ENCODE measurements around the gene SHROOM2.

The SHROOM2 gene

DNA sequence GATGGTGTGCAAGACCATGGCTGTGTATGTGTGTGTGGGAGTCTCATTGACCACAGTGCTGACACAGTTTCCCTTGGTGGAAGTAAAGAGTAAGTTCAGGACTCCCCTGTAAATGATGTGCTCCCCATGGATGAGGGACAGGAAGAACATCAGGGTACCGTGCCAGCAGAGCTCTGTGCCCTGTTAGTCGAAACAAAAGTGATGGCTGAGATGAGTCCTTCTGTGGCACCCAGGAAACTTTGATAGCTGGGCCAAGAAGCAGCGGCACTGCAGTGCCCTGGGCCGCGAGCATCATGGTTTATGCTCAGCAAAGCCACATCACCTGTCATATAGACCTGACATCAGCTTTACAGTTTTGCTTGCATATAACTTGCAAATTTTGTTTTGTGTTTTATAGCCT, 119.5 kb downstream of the SHROOM2 start:
- no peak overlapping the region for H3K9ac ChIP-seq (ENCODE audit: low read length)
- no peaks in the 10 kb centered on the region for H3K4me1 ChIP-seq (ENCODE audit: control insufficient read depth, insufficient read depth, low read length)
- no peak overlapping the region for H3K4me3 ChIP-seq (ENCODE audit: low read length)
- H3K9me3 ChIP-seq (ENCODE audit: control insufficient read depth, low read length), result no peaks in the 10 kb centered on the region
- peaks cover 11% of the 10 kb centered on the region for H3K27me3 ChIP-seq (replicated peaks; ENCODE audit: control insufficient read depth, insufficient read depth, low read length)
- no peaks in the 10 kb centered on the region for H3K36me3 ChIP-seq (ENCODE audit: control insufficient read depth, insufficient read depth, low read length, severe bottlenecking)
- DNase-seq (ENCODE audit: low read depth), result no peak

DNA sequence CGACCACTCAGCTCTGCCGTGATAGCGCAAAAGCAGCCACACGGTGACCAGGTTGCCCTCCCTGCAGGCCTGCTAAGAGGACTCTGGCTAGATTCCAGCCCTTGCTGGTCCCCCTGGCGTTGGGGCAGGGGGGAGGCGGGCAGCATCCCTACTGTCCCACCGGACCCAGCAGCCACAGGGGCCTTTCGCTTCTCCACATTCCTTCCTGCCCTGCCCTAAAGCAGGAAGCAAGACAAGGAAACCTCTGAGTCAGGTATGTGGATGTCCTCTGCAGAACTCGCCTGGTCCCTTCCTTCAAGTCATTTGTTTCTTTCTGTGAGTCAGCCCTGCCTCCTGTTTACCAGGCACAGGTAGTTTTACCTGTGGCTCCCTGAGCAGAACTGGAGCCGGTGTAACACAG, 120.7 kb downstream of the SHROOM2 start:
- Histone ChIP-seq H3K9me3 (ENCODE audit: control insufficient read depth, low read length) (no peaks in the 10 kb centered on the region), H3K4me3 (ENCODE audit: low read length) (no peak overlapping the region), H3K9ac (ENCODE audit: low read length) (no peak overlapping the region), H3K4me1 (ENCODE audit: control insufficient read depth, insufficient read depth, low read length) (no peaks in the 10 kb centered on the region), H3K36me3 (ENCODE audit: control insufficient read depth, insufficient read depth, low read length, severe bottlenecking) (no peaks in the 10 kb centered on the region), H3K27me3 (replicated peaks; ENCODE audit: control insufficient read depth, insufficient read depth, low read length) (peaks cover 6% of the 10 kb centered on the region)
- DNase-seq (ENCODE audit: low read depth), result no peak

DNA sequence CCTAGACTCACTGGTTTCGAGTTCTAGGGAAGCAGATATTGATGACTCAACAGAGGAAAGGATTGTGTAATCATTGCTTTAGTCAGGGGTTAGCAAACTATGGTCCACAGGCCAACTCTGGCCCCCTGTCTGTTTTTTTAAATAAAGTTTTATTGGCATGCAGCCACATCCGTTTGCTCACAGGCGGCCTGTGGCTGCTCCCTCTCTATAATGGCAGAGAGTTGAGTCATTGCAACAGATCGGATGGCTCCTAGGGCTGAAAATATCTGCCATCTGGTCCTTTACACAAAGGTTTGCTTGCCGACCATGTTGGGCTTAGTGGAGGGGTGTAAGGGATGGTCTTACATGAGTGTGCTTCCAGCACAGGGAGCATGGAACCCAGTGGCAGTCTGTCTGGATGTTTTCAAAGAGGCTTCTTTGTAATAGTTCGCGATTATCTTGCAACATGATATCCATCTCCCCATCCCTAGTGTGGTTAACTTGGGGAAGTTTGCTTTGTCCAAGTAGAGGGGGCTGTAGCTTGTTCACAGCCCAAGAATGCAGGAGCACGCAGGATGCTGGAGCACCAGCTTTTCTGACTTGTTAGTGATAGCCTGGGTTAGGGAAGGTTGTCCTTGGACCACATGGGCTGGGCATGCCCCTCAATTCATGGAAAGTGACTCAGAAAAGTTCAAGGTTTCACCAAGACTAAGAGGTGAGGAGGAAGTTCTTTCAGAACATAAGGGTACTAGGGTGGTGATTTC, 121.6 kb downstream of the SHROOM2 start:
- Histone ChIP-seq H3K4me1 (ENCODE audit: control insufficient read depth, insufficient read depth, low read length) (no peaks in the 10 kb centered on the region), H3K9me3 (ENCODE audit: control insufficient read depth, low read length) (no peaks in the 10 kb centered on the region), H3K4me3 (ENCODE audit: low read length) (no peak overlapping the region), H3K36me3 (ENCODE audit: control insufficient read depth, insufficient read depth, low read length, severe bottlenecking) (no peaks in the 10 kb centered on the region), H3K9ac (ENCODE audit: low read length) (no peak overlapping the region), H3K27me3 (replicated peaks; ENCODE audit: control insufficient read depth, insufficient read depth, low read length) (peaks cover 6% of the 10 kb centered on the region)
- DNase-seq (ENCODE audit: low read depth), result peak; percentile 53

DNA sequence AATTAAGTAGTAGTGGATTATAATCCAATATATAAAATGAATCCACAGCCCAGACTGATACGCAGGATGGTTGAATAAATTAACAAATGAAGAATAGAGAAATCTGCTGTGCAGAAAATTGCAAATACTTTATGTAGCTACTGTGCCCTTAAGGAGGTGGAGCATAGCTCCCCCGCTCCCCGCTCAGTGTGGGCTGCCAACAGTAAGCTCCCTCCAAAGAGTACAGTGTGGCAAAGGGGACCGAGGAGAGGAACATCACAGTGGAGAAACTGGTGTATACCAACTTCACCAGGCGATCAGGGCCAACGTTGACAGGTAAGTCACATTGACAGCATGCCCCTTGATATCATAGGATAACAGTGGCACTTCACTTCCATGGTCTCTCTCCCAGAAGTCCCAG, 123.0 kb downstream of the SHROOM2 start:
- no peak overlapping the region for H3K9ac ChIP-seq (ENCODE audit: low read length)
- H3K4me3 ChIP-seq (ENCODE audit: low read length), result no peak overlapping the region
- no peaks in the 10 kb centered on the region for H3K36me3 ChIP-seq (ENCODE audit: control insufficient read depth, insufficient read depth, low read length, severe bottlenecking)
- H3K27me3 ChIP-seq (replicated peaks; ENCODE audit: control insufficient read depth, insufficient read depth, low read length), result peaks cover 6% of the 10 kb centered on the region
- no peaks in the 10 kb centered on the region for H3K9me3 ChIP-seq (ENCODE audit: control insufficient read depth, low read length)
- no peaks in the 10 kb centered on the region for H3K4me1 ChIP-seq (ENCODE audit: control insufficient read depth, insufficient read depth, low read length)
- DNase-seq (ENCODE audit: low read depth), result no peak

DNA sequence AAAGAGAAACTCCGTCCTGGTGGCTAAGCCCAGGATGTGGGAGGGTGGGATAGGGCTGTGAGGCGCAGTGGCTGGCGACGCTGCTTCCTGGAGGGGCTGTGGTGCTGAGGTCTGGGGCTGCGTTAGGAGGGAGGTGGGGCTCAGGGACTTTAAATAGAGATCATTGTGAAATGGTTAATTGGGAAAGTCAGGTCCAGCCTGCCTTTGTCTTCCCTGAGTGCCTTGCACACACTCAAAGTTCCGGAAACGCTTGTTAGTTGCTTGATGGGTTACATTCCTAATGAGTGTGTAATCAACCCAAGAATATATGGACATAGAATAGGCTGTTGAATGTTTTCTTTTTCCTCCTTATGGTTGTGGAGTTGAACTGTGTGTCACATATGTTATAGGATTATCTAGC, 125.3 kb downstream of the SHROOM2 start:
- no peaks in the 10 kb centered on the region for H3K36me3 ChIP-seq (ENCODE audit: control insufficient read depth, insufficient read depth, low read length, severe bottlenecking)
- H3K4me1 ChIP-seq (ENCODE audit: control insufficient read depth, insufficient read depth, low read length), result no peaks in the 10 kb centered on the region
- peaks cover 8% of the 10 kb centered on the region for H3K27me3 ChIP-seq (replicated peaks; ENCODE audit: control insufficient read depth, insufficient read depth, low read length)
- DNase-seq (ENCODE audit: low read depth), result peak; percentile 65
- H3K9me3 ChIP-seq (ENCODE audit: control insufficient read depth, low read length), result no peaks in the 10 kb centered on the region
- H3K4me3 ChIP-seq (ENCODE audit: low read length), result no peak overlapping the region
- H3K9ac ChIP-seq (ENCODE audit: low read length), result no peak overlapping the region

DNA sequence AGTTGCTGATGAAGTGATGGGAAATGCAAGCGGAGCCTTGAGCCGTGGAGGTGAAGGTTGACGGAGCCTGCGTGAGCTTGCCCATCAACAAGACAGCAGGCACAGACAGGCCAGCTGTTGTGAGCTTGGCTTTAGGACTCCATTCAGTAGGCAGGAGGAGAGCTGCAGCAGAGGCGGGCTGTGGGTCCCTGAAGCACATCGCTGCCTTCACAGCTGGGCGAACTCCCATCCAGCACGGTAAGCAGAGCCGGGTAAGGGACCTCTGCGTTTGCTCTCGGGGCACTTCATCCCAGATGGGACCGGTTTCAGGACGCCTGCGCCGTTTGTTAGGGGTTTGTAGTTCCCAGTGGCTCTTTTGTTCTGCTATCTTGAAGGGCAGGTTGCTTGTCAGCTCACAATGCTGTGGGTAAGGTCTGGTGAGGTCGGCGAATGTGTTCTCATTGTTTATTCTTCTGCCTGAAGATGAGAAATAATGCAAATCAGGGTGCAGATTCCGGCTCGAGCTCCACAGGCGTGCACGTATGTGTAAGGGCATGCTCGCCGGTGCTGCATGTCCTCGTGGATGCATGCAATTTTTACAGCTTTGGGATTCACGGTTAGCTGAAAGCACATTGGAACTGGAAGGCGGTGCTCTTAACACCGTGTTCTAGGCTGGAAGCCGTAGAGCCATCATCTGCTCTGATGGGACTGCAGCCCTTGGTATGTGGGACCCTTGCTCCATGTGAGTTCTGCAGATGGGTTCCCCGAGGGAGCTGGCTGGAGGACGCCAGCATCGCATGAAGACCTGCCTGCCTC, 126.3 kb downstream of the SHROOM2 start:
- H3K9ac ChIP-seq (ENCODE audit: low read length), result no peak overlapping the region
- peaks cover 8% of the 10 kb centered on the region for H3K27me3 ChIP-seq (replicated peaks; ENCODE audit: control insufficient read depth, insufficient read depth, low read length)
- peak; percentile 10 for DNase-seq (ENCODE audit: low read depth)

DNA sequence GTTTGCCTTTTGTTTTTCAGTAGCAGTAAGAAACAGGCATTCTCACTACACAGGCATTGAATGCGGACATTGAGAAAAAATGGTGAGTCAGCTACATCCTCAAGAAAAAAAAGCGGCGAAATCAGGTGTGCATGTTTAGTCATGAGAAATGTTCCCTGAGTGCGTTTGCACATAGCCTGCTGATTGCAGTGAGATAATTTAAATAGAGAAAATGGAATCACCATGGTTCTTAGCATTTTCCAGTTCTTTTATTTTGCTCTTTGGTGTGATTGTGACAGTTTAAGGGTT, 126.9 kb downstream of the SHROOM2 start:
- Histone ChIP-seq H3K36me3 (ENCODE audit: control insufficient read depth, insufficient read depth, low read length, severe bottlenecking) (no peaks in the 10 kb centered on the region), H3K9ac (ENCODE audit: low read length) (no peak overlapping the region), H3K4me3 (ENCODE audit: low read length) (no peak overlapping the region), H3K27me3 (replicated peaks; ENCODE audit: control insufficient read depth, insufficient read depth, low read length) (peaks cover 8% of the 10 kb centered on the region), H3K9me3 (ENCODE audit: control insufficient read depth, low read length) (no peaks in the 10 kb centered on the region), H3K4me1 (ENCODE audit: control insufficient read depth, insufficient read depth, low read length) (no peaks in the 10 kb centered on the region)
- DNase-seq (ENCODE audit: low read depth), result no peak

More for the DNA sequence above, 126.3 kb downstream of the SHROOM2 start:
- Histone ChIP-seq H3K4me1 (ENCODE audit: control insufficient read depth, insufficient read depth, low read length) (no peaks in the 10 kb centered on the region), H3K9me3 (ENCODE audit: control insufficient read depth, low read length) (no peaks in the 10 kb centered on the region), H3K36me3 (ENCODE audit: control insufficient read depth, insufficient read depth, low read length, severe bottlenecking) (no peaks in the 10 kb centered on the region), H3K4me3 (ENCODE audit: low read length) (no peak overlapping the region)

DNA sequence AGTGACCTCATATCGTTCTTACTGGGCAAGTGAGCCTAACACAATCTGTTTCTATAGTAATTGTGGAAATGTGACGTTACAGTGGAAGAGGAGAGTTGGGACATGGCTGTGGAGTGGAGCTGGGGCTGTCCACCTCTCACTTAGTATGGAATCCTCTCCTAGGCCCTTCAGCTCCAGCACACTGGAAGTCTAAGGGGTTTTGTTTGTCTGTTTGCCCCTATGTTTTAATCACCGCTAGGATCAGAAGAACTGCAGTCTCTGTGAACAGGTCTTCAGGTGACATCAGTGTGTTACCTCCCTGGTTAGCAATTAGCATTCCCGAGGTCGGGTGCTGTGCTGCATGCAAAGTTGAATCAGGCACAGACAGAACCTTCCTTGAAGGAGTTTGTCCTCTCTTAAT, 131.6 kb downstream of the SHROOM2 start:
- Histone ChIP-seq H3K36me3 (ENCODE audit: control insufficient read depth, insufficient read depth, low read length, severe bottlenecking) (no peaks in the 10 kb centered on the region), H3K9me3 (ENCODE audit: control insufficient read depth, low read length) (peaks cover 3% of the 10 kb centered on the region), H3K9ac (ENCODE audit: low read length) (no peak overlapping the region), H3K4me3 (ENCODE audit: low read length) (no peak overlapping the region), H3K4me1 (ENCODE audit: control insufficient read depth, insufficient read depth, low read length) (no peaks in the 10 kb centered on the region), H3K27me3 (replicated peaks; ENCODE audit: control insufficient read depth, insufficient read depth, low read length) (peaks cover 5% of the 10 kb centered on the region)
- no peak for DNase-seq (ENCODE audit: low read depth)

DNA sequence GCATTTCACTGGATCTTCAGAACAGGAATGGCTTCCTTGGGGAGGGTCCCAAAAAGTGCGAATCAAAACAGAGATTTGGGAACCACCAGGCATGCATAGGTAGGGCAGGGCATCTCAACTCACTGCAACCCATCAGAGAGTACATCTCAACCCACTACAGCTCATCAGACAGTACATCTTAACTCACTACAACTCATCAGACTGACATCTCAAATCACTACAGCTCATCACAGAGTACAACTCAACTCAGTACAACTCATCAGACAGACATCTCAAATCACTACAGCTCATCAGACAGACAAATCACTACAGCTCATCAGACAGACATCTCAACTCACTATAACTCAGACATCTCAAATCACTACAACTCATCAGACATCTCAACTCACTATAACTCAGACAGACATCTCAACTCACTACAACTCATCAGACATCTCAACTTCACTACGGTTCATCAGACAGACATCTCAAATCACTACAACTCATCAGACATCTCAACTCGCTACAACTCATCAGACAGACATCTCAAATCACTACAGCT, 133.5 kb downstream of the SHROOM2 start:
- no peak overlapping the region for H3K9ac ChIP-seq (ENCODE audit: low read length)
- H3K36me3 ChIP-seq (ENCODE audit: control insufficient read depth, insufficient read depth, low read length, severe bottlenecking), result no peaks in the 10 kb centered on the region
- H3K9me3 ChIP-seq (ENCODE audit: control insufficient read depth, low read length), result peaks cover 3% of the 10 kb centered on the region
- peaks cover 5% of the 10 kb centered on the region for H3K27me3 ChIP-seq (replicated peaks; ENCODE audit: control insufficient read depth, insufficient read depth, low read length)
- no peak overlapping the region for H3K4me3 ChIP-seq (ENCODE audit: low read length)
- no peak for DNase-seq (ENCODE audit: low read depth)
- H3K4me1 ChIP-seq (ENCODE audit: control insufficient read depth, insufficient read depth, low read length), result no peaks in the 10 kb centered on the region

DNA sequence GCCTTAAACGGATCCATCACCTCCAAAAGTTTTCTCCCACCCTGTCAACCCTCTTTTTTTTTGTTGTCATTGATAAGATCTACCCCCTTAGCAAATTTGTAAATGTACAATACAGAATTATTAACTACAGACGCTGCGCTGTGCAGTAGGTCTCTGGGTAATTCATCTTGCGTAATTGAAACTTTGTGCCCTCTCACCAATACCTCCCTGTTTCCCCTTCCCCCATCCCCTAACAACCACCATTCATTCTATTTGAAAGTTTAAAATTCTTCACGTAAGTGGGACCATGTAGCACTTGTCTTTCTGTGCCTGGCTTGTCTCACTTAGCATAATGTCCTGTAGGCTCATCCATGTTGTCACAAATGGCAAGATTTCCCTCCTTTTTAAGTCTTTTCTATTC, 135.2 kb downstream of the SHROOM2 start:
- Histone ChIP-seq H3K4me3 (ENCODE audit: low read length) (no peak overlapping the region), H3K36me3 (ENCODE audit: control insufficient read depth, insufficient read depth, low read length, severe bottlenecking) (no peaks in the 10 kb centered on the region), H3K4me1 (ENCODE audit: control insufficient read depth, insufficient read depth, low read length) (no peaks in the 10 kb centered on the region), H3K9me3 (ENCODE audit: control insufficient read depth, low read length) (peaks cover 3% of the 10 kb centered on the region), H3K9ac (ENCODE audit: low read length) (no peak overlapping the region), H3K27me3 (replicated peaks; ENCODE audit: control insufficient read depth, insufficient read depth, low read length) (no peaks in the 10 kb centered on the region)
- DNase-seq (ENCODE audit: low read depth), result no peak

DNA sequence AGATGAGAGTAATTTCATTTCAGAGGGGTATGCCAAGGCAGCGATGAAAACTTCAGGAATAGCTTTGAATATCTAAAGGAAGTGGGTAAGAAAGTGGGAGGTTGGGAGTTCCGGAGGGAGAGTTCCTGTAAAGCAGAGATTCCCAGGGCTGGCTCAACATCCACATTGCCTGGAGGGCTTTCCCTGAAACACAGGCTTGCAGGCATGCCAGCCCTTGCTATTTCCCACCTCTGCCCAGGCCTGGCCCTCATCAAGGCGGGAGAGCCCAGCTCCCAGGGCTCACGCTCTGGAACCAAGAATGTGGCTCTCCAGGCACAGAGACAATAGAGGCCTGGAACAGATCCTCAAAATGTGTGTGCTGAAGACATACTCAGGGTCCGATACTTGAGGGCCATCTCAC, 137.1 kb downstream of the SHROOM2 start:
- Histone ChIP-seq H3K4me1 (ENCODE audit: control insufficient read depth, insufficient read depth, low read length) (no peaks in the 10 kb centered on the region), H3K4me3 (ENCODE audit: low read length) (no peak overlapping the region)

More for the DNA sequence above, 137.1 kb downstream of the SHROOM2 start:
- no peaks in the 10 kb centered on the region for H3K36me3 ChIP-seq (ENCODE audit: control insufficient read depth, insufficient read depth, low read length, severe bottlenecking)
- H3K9ac ChIP-seq (ENCODE audit: low read length), result no peak overlapping the region
- no peaks in the 10 kb centered on the region for H3K27me3 ChIP-seq (replicated peaks; ENCODE audit: control insufficient read depth, insufficient read depth, low read length)
- peak; percentile 22 for DNase-seq (ENCODE audit: low read depth)
- H3K9me3 ChIP-seq (ENCODE audit: control insufficient read depth, low read length), result peaks cover 3% of the 10 kb centered on the region
